ENCODE measurements around the gene CTSA.

DNA sequence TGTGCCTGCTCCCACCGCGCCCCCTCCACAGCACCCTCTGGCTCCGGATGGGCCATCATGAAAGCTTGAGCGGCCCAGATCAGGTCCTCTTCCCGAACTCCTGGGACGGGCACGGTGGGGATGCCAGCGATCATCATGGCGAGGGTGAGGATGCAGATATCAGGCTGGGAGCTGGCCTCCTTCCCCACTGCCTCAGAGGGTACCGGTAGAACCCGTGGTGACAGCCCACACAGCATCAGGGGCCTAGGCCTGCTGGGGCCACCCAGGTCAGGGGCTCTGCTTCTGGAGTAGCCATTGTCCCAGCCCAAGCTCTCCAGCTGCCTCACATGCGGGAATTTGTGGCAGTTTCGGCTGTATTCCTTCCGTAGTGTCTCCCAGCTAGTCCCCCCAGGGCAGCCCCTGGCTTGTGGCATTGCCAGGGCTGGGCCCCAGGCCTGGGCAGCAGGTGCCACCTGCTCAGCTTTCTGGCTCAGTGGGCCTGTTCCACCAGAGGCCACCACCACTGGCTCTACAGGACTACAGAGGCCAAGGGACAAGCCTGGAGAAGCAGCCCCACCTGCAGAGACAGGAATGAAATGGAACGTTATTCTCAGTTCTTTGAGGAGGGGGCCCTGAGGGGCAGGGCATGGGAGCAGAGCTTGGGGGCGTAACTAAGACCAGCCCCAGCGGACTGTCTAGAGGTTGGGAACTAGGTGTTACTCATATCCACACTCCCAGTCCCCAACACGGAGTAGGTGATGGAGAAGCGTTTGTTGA, 4.4 kb upstream of the CTSA start:
- TF ChIP-seq, protein P1, sequence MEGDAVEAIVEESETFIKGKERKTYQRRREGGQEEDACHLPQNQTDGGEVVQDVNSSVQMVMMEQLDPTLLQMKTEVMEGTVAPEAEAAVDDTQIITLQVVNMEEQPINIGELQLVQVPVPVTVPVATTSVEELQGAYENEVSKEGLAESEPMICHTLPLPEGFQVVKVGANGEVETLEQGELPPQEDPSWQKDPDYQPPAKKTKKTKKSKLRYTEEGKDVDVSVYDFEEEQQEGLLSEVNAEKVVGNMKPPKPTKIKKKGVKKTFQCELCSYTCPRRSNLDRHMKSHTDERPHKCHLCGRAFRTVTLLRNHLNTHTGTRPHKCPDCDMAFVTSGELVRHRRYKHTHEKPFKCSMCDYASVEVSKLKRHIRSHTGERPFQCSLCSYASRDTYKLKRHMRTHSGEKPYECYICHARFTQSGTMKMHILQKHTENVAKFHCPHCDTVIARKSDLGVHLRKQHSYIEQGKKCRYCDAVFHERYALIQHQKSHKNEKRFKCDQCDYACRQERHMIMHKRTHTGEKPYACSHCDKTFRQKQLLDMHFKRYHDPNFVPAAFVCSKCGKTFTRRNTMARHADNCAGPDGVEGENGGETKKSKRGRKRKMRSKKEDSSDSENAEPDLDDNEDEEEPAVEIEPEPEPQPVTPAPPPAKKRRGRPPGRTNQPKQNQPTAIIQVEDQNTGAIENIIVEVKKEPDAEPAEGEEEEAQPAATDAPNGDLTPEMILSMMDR (conservative IDR thresholded peaks at IDR 0.05) = no peak
- TF ChIP-seq ZFX (IDR thresholded peaks at IDR 0.05) = no peak

Measured in C4-2B (cell line).